HEK293T (cell line): ENCODE measurements around the gene TM7SF2.

Experiments used
- FOXK2 ChIP-seq: fragments of 450-650 bp; IDR thresholded peaks from 2 replicates; pipeline ENCODE4 v1.6.1; 2016; ENCODE audit warnings: mild to moderate bottlenecking
- FOXM1 ChIP-seq: fragments of 450-650 bp; IDR thresholded peaks from 2 replicates; pipeline ENCODE4 v1.6.1; 2017; ENCODE audit warnings: mild to moderate bottlenecking, borderline replicate concordance
- HDGF ChIP-seq: fragments of 450-650 bp; IDR thresholded peaks from 2 replicates; pipeline ENCODE4 v1.6.1; 2017; ENCODE audit warnings: antibody characterized with exemption, borderline replicate concordance
- L3MBTL2 ChIP-seq: fragments of 450-650 bp; conservative IDR thresholded peaks from 2 replicates; pipeline ENCODE4 v1.6.1; 2016; ENCODE audit warnings: mild to moderate bottlenecking
- NFRKB ChIP-seq: fragments of 450-650 bp; IDR thresholded peaks from 2 replicates; pipeline ENCODE4 v1.6.1; 2016; ENCODE audit warnings: mild to moderate bottlenecking, moderate library complexity
- SP1 ChIP-seq: fragments of 450-650 bp; IDR thresholded peaks from 2 replicates; pipeline ENCODE4 v1.6.1; 2017
- TF ChIP-seq, protein P1 (sequence below): fragments of 450-650 bp; IDR thresholded peaks from 2 replicates; pipeline ENCODE4 v1.6.1; 2016

- no peak for TF ChIP-seq FOXK2
- TF ChIP-seq, protein P1, sequence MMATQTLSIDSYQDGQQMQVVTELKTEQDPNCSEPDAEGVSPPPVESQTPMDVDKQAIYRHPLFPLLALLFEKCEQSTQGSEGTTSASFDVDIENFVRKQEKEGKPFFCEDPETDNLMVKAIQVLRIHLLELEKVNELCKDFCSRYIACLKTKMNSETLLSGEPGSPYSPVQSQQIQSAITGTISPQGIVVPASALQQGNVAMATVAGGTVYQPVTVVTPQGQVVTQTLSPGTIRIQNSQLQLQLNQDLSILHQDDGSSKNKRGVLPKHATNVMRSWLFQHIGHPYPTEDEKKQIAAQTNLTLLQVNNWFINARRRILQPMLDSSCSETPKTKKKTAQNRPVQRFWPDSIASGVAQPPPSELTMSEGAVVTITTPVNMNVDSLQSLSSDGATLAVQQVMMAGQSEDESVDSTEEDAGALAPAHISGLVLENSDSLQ: no peak
- no peak for TF ChIP-seq FOXM1
- TF ChIP-seq HDGF: no peak
- TF ChIP-seq L3MBTL2: no peak
- no peak for TF ChIP-seq SP1
- no peak for TF ChIP-seq NFRKB
These were observed 35.8 kb downstream of the TM7SF2 start for GRCh38 chr11:65147352-65148075.
